GM10248 (cell line): Measurements from ENCODE around the gene AGK.

Source experiments
- CTCF ChIA-PET: fragments of 300-600 bp; sonication (Branson Sonifier 250); formaldehyde crosslinking; extraction: SDS; loops from one replicate; lab custom pipeline; 2021; ENCODE audit warnings: antibody characterized with exemption; lab: Yijun Ruan, JAX
- POLR2A ChIA-PET: fragments of 350-650 bp; sonication (Branson Sonifier 250); formaldehyde crosslinking; extraction: SDS; loops from one replicate; lab custom pipeline; 2020; ENCODE audit warnings: antibody characterized with exemption; lab: Yijun Ruan, JAX
- DNase-seq: peaks from one replicate; pipeline ENCODE4 v3.0.0; 2012; ENCODE audit errors: extremely low spot score
- CTCF ChIP-seq: IDR thresholded peaks from 2 replicates; pipeline ENCODE4 v1.5.1; 2012; ENCODE audit warnings: mild to moderate bottlenecking, low read depth; ENCODE audit errors: extremely low read depth, missing control alignments, control extremely low read depth

The AGK gene

GRCh38 chr7:141562543-141562942, 11.3 kb downstream of the AGK start:
- no peak for TF ChIP-seq CTCF
- DNase-seq = no peak
- ChIA-PET POLR2A (no interaction called here), CTCF (interaction anchor here (1.0 to 1.9 kb wide), 2 partner anchors 20 to 175 kb away, joined by 3 to 4 read pairs; partner anchors contain the start of gene SSBP1)

- DNase-seq = no peak
- ChIA-PET POLR2A (no interaction called here), CTCF (interaction anchor here (1.9 kb wide), 1 partner anchor 19 kb away, joined by 4 read pairs; no protein-coding TSS in a partner anchor)
- TF ChIP-seq CTCF = no peak
Observed at GRCh38 chr7:141562972-141563371, 11.8 kb downstream of the AGK start.

GRCh38 chr7:141563956-141564623, 12.9 kb downstream of the AGK start:
- no peak for DNase-seq
- POLR2A ChIA-PET = no interaction called here
- TF ChIP-seq CTCF = no peak
- CTCF ChIA-PET = no interaction called here

GRCh38 chr7:141567432-141567831, 16.2 kb downstream of the AGK start:
- POLR2A ChIA-PET = no interaction called here
- no peak for TF ChIP-seq CTCF
- no peak for DNase-seq
- CTCF ChIA-PET = no interaction called here

GRCh38 chr7:141568227-141568626, 17.0 kb downstream of the AGK start:
- ChIA-PET CTCF (no interaction called here), POLR2A (no interaction called here)
- TF ChIP-seq CTCF = no peak
- no peak for DNase-seq

- no peak for DNase-seq
- no peak for TF ChIP-seq CTCF
- ChIA-PET POLR2A (no interaction called here), CTCF (interaction anchor here (0.9 to 1.1 kb wide), 2 partner anchors 22 to 215 kb away, joined by 3 read pairs; no protein-coding TSS in a partner anchor)
Observed at GRCh38 chr7:141571059-141571458, 19.8 kb downstream of the AGK start.
